HepG2 (cell line): ENCODE data around the gene SPATC1L. TPM values are rescaled to one million over a fixed set of nuclear protein-coding genes. Genes with fewer than 3 reads are reported as not detected.

Experiments
- ATAC-seq: fragments of 200-7000 bp; cut with Tn5 transposase; 3 replicates; pipeline ENCODE4 v1.9.1; 2020; ENCODE audit warnings: mild to moderate bottlenecking, moderate library complexity
- BruUV-seq: library from RNA; stranded (reverse); fragments of 400-500 nt; replicated peaks from 2 replicates; lab custom pipeline; 2021; lab: Mats Ljungman, UMichigan
- CTCF ChIA-PET: fragments of 300-600 bp; formaldehyde crosslinking; extraction: SDS; loops from one replicate; lab custom pipeline; 2021; ENCODE audit warnings: low total read pairs, inconsistent platforms, low intra/inter-chr PET ratio; lab: Yijun Ruan, JAX
- POLR2A ChIA-PET: fragments of 350-600 bp; sonication (Branson Sonifier 250); formaldehyde crosslinking; loops from one replicate; lab custom pipeline; 2020; ENCODE audit warnings: antibody characterized with exemption, inconsistent platforms; lab: Yijun Ruan, JAX
- DNase-seq: peaks from one replicate; pipeline ENCODE4 v3.0.0-alpha.2; 2015; ENCODE audit warnings: low spot score
- FAIRE-seq: peaks from 3 replicates; lab custom pipeline; 2011; peaks lifted over from hg19 to GRCh38; lab: Jason Lieb, UNC
- H2AFZ ChIP-seq: one replicate; pipeline ENCODE4 v1.6.1; 2011; ENCODE audit warnings: low read length, inconsistent platforms
- H3K27ac ChIP-seq: fragments of 300-600 bp; 3 replicates; pipeline ENCODE4 v1.8.0; 2011; ENCODE audit warnings: mixed run types, mild to moderate bottlenecking, mixed read lengths, low read length, inconsistent platforms; ENCODE audit not compliant: insufficient read depth; ENCODE audit errors: extremely low read length
- H3K27me3 ChIP-seq, 2 experiments: fragments of 200-600 bp in 1 of 2; 2 replicates in 1 of 2; 3 replicates in 1 of 2; pipeline versions ENCODE4 v1.6.0 to v1.8.0; 2011; ENCODE audit warnings: low read length in 2 of 2, mild to moderate bottlenecking in 2 of 2, moderate library complexity in 2 of 2, inconsistent platforms in 1 of 2; ENCODE audit not compliant: insufficient read depth in 2 of 2, control insufficient read depth in 1 of 2
- H3K36me3 ChIP-seq, 2 experiments: fragments of 200-600 bp in 1 of 2; replicated peaks in 1 of 2; 2 replicates in 1 of 2; 3 replicates in 1 of 2; pipeline versions ENCODE4 v1.5.1 to v1.8.0; 2011; ENCODE audit warnings: low read length in 2 of 2, inconsistent platforms in 1 of 2; ENCODE audit not compliant: insufficient read depth in 2 of 2, control insufficient read depth in 1 of 2
- H3K4me1 ChIP-seq: 2 replicates; pipeline ENCODE4 v1.5.1; 2012; ENCODE audit warnings: low read length, inconsistent platforms; ENCODE audit not compliant: insufficient read depth
- H3K4me2 ChIP-seq: 2 replicates; pipeline ENCODE4 v1.6.0; 2011; ENCODE audit warnings: low read depth, low read length, inconsistent platforms
- H3K4me3 ChIP-seq, 3 experiments: fragments of 200-600 bp in 1 of 3; sonication (generic), shearing (Covaris generic) in 1 of 3; replicated peaks in 1 of 3; 2 replicates each; pipeline ENCODE4 v1.5.1; 2011 to 2016; ENCODE audit warnings: low read length in 3 of 3, inconsistent platforms in 2 of 3, low read depth in 2 of 3, mild to moderate bottlenecking in 2 of 3, control low read depth in 1 of 3, mixed read lengths in 1 of 3; ENCODE audit not compliant: insufficient read depth in 1 of 3
- H3K79me2 ChIP-seq: one replicate; pipeline ENCODE4 v1.6.1; 2011; ENCODE audit warnings: low read length, inconsistent platforms; ENCODE audit not compliant: insufficient read depth
- H3K9ac ChIP-seq: 2 replicates; pipeline ENCODE4 v1.6.0; 2011; ENCODE audit warnings: mild to moderate bottlenecking, low read depth, low read length, inconsistent platforms; ENCODE audit not compliant: insufficient read depth
- H3K9me3 ChIP-seq: 2 replicates; pipeline ENCODE4 v1.5.1; 2012; ENCODE audit warnings: mild to moderate bottlenecking, low read length
- H4K20me1 ChIP-seq: 2 replicates; pipeline ENCODE4 v1.6.0; 2011; ENCODE audit warnings: inconsistent platforms, mild to moderate bottlenecking, low read length, moderate library complexity; ENCODE audit not compliant: insufficient read depth
- BRD4 ChIP-seq: sonication (generic); formaldehyde crosslinking; IDR thresholded peaks from 2 replicates; pipeline ENCODE4 v1.4.0; 2020; ENCODE audit warnings: missing genetic modification reagents
- RFX3 ChIP-seq: IDR thresholded peaks from 2 replicates; pipeline ENCODE4 v1.6.1; 2016; ENCODE audit warnings: missing biosample characterization, missing genetic modification reagents
- TBX3 ChIP-seq: fragments of 450-650 bp; IDR thresholded peaks from 2 replicates; pipeline ENCODE4 v1.6.1; 2017; ENCODE audit warnings: antibody characterized with exemption, mild to moderate bottlenecking, inconsistent platforms, borderline replicate concordance
- ZBTB1 ChIP-seq: sonication (generic); formaldehyde crosslinking; IDR thresholded peaks from 2 replicates; pipeline ENCODE4 v1.4.0; 2020; ENCODE audit warnings: missing genetic modification reagents, borderline replicate concordance
- ZNF12 ChIP-seq: sonication (generic); formaldehyde crosslinking; IDR thresholded peaks from 2 replicates; pipeline ENCODE4 v1.5.0; 2020; ENCODE audit warnings: missing genetic modification reagents
- ZNF124 ChIP-seq: sonication (generic); formaldehyde crosslinking; IDR thresholded peaks from 2 replicates; pipeline ENCODE4 v1.4.0; 2020; ENCODE audit warnings: missing genetic modification reagents
- ZNF232 ChIP-seq: sonication (generic); formaldehyde crosslinking; IDR thresholded peaks from 2 replicates; pipeline ENCODE4 v1.4.0; 2020; ENCODE audit warnings: missing genetic modification reagents, borderline replicate concordance
- ZNF616 ChIP-seq: sonication (generic); formaldehyde crosslinking; IDR thresholded peaks from 2 replicates; pipeline ENCODE4 v1.5.0; 2020; ENCODE audit warnings: low read depth, mild to moderate bottlenecking, missing genetic modification reagents
- ZNF678 ChIP-seq: sonication (generic); formaldehyde crosslinking; IDR thresholded peaks from 2 replicates; pipeline ENCODE4 v1.4.0; 2020; ENCODE audit warnings: mild to moderate bottlenecking, missing genetic modification reagents
- WGBS: methylation state at CpG from one replicate; pipeline ENCODE4 v1.1.6; 2017; ENCODE audit warnings: low lambda C conversion rate; 5-methylcytosine and 5-hydroxymethylcytosine counted together
- in situ Hi-C: cut with HindIII; loops from 2 replicates; pipeline ENCODE4 v1.10.0; 2017; ENCODE audit warnings: low pct_unique_long_range_greater_than_20kb; ENCODE audit not compliant: extremely low pct_ligation_motif_present
- intact Hi-C: fragments of 100-400 bp; cut with micrococcal nuclease; formaldehyde crosslinking; loops from one replicate; pipeline ENCODE4 v1.10.0; 2022; ENCODE audit not compliant: unreplicated experiment
- polyA plus RNA-seq, 8 experiments: library from polyadenylated mRNA; depleted of rRNA in 3 of 8; stranded (reverse) in 7 of 8; unstranded in 1 of 8; fragments of >200 nt; fragmentation: Illumina TruSeq in 4 of 8; extraction: Trizol in 4 of 8; gene quantifications; 2 replicates each; pipeline versions ENCODE4 v1.2.1 to v1.2.3, GENCODE V29; 2011 to 2016; ENCODE audit warnings: low read depth in 4 of 8, missing spikeins in 1 of 8, mixed read lengths in 1 of 8; ENCODE audit not compliant: insufficient read depth in 1 of 8
- total RNA-seq, 5 experiments: library from RNA; depleted of rRNA; stranded (reverse); fragments of >200 nt; fragmentation: Illumina TruSeq; extraction: Trizol; gene quantifications; 2 replicates each; pipeline ENCODE4 v1.2.3, GENCODE V29; 2016; ENCODE audit warnings: low read depth in 1 of 5
- TF ChIP-seq, protein P1 (sequence below): IDR thresholded peaks from 2 replicates; pipeline ENCODE4 v1.6.1; 2016; ENCODE audit warnings: missing compliant biosample characterization, missing genetic modification reagents, borderline replicate concordance
- TF ChIP-seq, protein P2 (sequence below): sonication (generic); formaldehyde crosslinking; IDR thresholded peaks from 2 replicates; pipeline ENCODE4 v1.4.0; 2020; ENCODE audit warnings: mild to moderate bottlenecking, missing genetic modification reagents
- TF ChIP-seq, protein P3 (sequence below): sonication (generic); formaldehyde crosslinking; IDR thresholded peaks from 2 replicates; pipeline ENCODE4 v1.9.0; 2021; ENCODE audit warnings: missing genetic modification reagents, borderline replicate concordance
- TF ChIP-seq, protein P4 (sequence below): sonication (generic); formaldehyde crosslinking; IDR thresholded peaks from 2 replicates; pipeline ENCODE4 v1.5.1; 2020; ENCODE audit warnings: mild to moderate bottlenecking, missing genetic modification reagents, moderate library complexity

Gene SPATC1L
- total and polyA plus RNA-seq, 2 of the 13 experiments (the other 11 are each of a cell fraction or from before 2014, with no cell fraction given), result 1.4 to 3.3 TPM

DNA sequence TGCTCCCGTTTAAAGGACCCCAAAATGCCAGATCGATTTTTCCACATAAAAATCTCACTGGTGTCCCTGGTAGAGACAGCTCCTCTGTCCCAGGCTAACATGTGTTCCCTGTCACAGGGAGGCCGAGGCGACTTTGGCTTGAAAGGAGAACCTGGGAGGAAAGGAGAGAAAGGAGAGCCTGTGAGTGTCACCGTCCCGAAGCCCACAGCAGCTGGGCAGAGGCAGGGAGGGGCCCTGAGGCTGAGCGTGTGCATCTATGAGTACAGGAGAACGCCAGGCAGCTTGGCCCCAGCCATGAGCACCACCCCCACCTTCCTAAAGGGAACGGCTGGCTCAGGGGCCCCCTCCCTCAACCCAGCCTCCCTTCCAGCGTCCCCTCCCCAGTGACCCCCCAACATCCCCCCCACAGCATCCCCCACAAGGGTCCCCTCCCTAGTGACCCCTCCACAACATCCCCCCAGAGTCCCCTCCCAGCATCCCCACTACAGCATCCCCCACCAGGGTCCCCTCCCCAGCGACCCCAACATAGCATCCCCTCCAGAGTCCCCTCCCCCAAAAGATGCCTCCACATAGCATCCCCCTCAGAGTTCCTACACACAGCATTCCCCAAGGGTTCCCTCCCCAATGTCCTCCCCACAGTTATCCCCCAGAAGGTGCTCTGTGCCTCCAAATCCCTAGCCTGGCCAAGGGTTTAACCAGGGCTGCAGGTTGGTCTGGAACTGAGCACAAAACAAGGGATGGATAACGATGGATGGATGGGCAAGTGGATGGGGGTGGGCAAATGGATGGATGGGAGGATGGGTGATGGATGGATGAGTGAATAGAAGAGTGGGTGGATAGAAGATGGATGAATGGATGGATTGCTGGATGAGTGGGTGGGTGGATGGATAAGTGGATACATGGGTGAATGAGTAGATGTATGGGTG lies 61.2 kb downstream of the SPATC1L start (continued):
- no peak for TF ChIP-seq ZBTB1 (CRISPR knock-in tag)
- TF ChIP-seq ZNF12 (CRISPR knock-in tag), result no peak
- TF ChIP-seq, protein P1, sequence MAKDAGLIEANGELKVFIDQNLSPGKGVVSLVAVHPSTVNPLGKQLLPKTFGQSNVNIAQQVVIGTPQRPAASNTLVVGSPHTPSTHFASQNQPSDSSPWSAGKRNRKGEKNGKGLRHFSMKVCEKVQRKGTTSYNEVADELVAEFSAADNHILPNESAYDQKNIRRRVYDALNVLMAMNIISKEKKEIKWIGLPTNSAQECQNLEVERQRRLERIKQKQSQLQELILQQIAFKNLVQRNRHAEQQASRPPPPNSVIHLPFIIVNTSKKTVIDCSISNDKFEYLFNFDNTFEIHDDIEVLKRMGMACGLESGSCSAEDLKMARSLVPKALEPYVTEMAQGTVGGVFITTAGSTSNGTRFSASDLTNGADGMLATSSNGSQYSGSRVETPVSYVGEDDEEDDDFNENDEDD (CRISPR knock-in tag), result no peak

DNA sequence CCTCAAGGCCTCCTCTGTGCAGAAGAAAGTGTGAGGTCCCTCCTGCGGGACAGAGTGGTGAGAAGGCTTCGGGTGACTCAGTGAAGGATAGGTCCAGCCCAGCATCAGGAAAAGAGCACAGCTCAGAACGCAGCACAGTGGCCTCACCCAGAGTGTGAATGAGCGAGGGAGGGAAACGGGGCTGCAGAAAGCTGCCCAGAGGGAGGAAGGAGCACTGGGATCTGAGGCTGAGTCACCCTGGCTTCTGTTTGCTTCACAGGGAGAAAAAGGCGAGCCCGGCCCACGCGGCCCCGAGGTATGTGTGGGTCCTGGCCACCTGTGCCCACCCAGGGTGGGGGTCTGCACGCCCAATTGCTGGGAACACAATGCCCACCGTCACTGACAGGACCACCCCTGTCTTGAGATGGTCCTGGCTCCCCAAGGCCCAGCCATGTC lies 62.0 kb downstream of the SPATC1L start:
- Histone ChIP-seq H3K27me3 (peaks cover 1 to 26% of the 10 kb centered on the region in 2 experiments; a peak in 2 of 5 replicates), H3K4me2 (no peak overlapping the region), H3K4me3 (no peak overlapping the region), H3K36me3 (no peaks in the 10 kb centered on the region), H3K79me2 (no peaks in the 10 kb centered on the region), H3K9ac (no peak overlapping the region), H3K9me3 (no peaks in the 10 kb centered on the region), H2AFZ (no peak overlapping the region), H3K4me1 (no peaks in the 10 kb centered on the region), H3K27ac (no peak overlapping the region), H4K20me1 (no peaks in the 10 kb centered on the region)
- no TSS peak for BruUV-seq
- in situ Hi-C loops, result loop anchor here (5.0 kb wide), 1 partner anchor 150 kb away; no protein-coding TSS in a partner anchor
- WGBS, result 49% methylated on average over 9 of the region's 12 CpGs
- intact Hi-C loops, result no loop called here
- CTCF ChIA-PET, result no interaction called here
- no peak for ATAC-seq
- POLR2A ChIA-PET, result no interaction called here
- FAIRE-seq, result no peak
- DNase-seq, result no peak
- TF ChIP-seq, protein P2, sequence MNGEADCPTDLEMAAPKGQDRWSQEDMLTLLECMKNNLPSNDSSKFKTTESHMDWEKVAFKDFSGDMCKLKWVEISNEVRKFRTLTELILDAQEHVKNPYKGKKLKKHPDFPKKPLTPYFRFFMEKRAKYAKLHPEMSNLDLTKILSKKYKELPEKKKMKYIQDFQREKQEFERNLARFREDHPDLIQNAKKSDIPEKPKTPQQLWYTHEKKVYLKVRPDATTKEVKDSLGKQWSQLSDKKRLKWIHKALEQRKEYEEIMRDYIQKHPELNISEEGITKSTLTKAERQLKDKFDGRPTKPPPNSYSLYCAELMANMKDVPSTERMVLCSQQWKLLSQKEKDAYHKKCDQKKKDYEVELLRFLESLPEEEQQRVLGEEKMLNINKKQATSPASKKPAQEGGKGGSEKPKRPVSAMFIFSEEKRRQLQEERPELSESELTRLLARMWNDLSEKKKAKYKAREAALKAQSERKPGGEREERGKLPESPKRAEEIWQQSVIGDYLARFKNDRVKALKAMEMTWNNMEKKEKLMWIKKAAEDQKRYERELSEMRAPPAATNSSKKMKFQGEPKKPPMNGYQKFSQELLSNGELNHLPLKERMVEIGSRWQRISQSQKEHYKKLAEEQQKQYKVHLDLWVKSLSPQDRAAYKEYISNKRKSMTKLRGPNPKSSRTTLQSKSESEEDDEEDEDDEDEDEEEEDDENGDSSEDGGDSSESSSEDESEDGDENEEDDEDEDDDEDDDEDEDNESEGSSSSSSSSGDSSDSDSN (CRISPR knock-in tag), result no peak
- TF ChIP-seq ZNF232 (no peak), TBX3 (no peak), RFX3 (CRISPR knock-in tag) (no peak), ZNF678 (CRISPR knock-in tag) (no peak), ZNF616 (no peak), BRD4 (CRISPR knock-in tag) (no peak), ZNF124 (CRISPR knock-in tag) (no peak)
- TF ChIP-seq, protein P3, sequence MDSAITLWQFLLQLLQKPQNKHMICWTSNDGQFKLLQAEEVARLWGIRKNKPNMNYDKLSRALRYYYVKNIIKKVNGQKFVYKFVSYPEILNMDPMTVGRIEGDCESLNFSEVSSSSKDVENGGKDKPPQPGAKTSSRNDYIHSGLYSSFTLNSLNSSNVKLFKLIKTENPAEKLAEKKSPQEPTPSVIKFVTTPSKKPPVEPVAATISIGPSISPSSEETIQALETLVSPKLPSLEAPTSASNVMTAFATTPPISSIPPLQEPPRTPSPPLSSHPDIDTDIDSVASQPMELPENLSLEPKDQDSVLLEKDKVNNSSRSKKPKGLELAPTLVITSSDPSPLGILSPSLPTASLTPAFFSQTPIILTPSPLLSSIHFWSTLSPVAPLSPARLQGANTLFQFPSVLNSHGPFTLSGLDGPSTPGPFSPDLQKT (CRISPR knock-in tag), result no peak
- TF ChIP-seq, protein P4, sequence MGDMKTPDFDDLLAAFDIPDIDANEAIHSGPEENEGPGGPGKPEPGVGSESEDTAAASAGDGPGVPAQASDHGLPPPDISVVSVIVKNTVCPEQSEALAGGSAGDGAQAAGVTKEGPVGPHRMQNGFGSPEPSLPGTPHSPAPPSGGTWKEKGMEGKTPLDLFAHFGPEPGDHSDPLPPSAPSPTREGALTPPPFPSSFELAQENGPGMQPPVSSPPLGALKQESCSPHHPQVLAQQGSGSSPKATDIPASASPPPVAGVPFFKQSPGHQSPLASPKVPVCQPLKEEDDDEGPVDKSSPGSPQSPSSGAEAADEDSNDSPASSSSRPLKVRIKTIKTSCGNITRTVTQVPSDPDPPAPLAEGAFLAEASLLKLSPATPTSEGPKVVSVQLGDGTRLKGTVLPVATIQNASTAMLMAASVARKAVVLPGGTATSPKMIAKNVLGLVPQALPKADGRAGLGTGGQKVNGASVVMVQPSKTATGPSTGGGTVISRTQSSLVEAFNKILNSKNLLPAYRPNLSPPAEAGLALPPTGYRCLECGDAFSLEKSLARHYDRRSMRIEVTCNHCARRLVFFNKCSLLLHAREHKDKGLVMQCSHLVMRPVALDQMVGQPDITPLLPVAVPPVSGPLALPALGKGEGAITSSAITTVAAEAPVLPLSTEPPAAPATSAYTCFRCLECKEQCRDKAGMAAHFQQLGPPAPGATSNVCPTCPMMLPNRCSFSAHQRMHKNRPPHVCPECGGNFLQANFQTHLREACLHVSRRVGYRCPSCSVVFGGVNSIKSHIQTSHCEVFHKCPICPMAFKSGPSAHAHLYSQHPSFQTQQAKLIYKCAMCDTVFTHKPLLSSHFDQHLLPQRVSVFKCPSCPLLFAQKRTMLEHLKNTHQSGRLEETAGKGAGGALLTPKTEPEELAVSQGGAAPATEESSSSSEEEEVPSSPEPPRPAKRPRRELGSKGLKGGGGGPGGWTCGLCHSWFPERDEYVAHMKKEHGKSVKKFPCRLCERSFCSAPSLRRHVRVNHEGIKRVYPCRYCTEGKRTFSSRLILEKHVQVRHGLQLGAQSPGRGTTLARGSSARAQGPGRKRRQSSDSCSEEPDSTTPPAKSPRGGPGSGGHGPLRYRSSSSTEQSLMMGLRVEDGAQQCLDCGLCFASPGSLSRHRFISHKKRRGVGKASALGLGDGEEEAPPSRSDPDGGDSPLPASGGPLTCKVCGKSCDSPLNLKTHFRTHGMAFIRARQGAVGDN (CRISPR knock-in tag), result no peak
